Right cardiac atrium (tissue), 5 donors: Measurements from ENCODE around the gene TSPAN5. TPM values are rescaled to one million over a fixed set of nuclear protein-coding genes. Genes with fewer than 3 reads are reported as not detected.

ENCODE experiments used
- ATAC-seq, 2 donors: fragments of 200-7000 bp; cut with Tn5 transposase; one replicate each; pipeline versions ENCODE4 v1.8.0 to v1.9.1; 2020; ENCODE audit warnings: moderate library complexity in 2 of 2, mild to moderate bottlenecking in 1 of 2
- DNase-seq, 3 donors: peaks; one replicate each; pipeline ENCODE4 v3.0.0-alpha.2; 2020
- H3K27ac ChIP-seq: one replicate; pipeline ENCODE4 v1.5.1; 2013; ENCODE audit warnings: mild to moderate bottlenecking, low read length, control low read depth, moderate library complexity
- H3K27me3 ChIP-seq: one replicate; pipeline ENCODE4 v1.6.1; 2013; ENCODE audit not compliant: control insufficient read depth, insufficient read depth
- H3K4me1 ChIP-seq: one replicate; pipeline ENCODE4 v1.6.1; 2013; ENCODE audit warnings: low read length; ENCODE audit not compliant: control insufficient read depth, insufficient read depth
- H3K4me3 ChIP-seq: one replicate; pipeline ENCODE4 v1.5.1; 2013; ENCODE audit warnings: low read length, control low read depth
- H3K9me3 ChIP-seq: one replicate; pipeline ENCODE4 v1.6.1; 2013; ENCODE audit warnings: low read length; ENCODE audit not compliant: control insufficient read depth
- WGBS: extraction: QIAGEN DNeasy Blood & Tissue Kit; methylation state at CpG from one replicate; pipeline ENCODE4 v1.1.7; 2013; 5-methylcytosine and 5-hydroxymethylcytosine counted together
- intact Hi-C, 4 donors: fragments of 100-400 bp; cut with DNase I; formaldehyde crosslinking; loops; one replicate each; pipeline versions ENCODE4 v1.11.0 to v1.14.0; 2022 to 2023
- polyA plus RNA-seq: library from polyadenylated mRNA; stranded (reverse); fragments of 200-250 nt; gene quantifications from one replicate; pipeline ENCODE4 v1.2.3, GENCODE V29; 2013
- total RNA-seq, 4 donors: library from RNA; stranded (reverse); fragmentation: NEBNext Ultra II Directional; extraction: Animal tissue kit (Norgen Biotek cat#: 25700); gene quantifications; one replicate each; pipeline ENCODE4 v1.2.1, GENCODE V29; 2021
- donor health status: healthy with polysubstance abuse.
- donor health status: DM: no; HTN: yes; CAD: no.
- donor health status: DM: no; HTN: no; CAD: no.
- donor health status: DM: no; HTN: yes; CAD: no; lungs with severe emphysema.
- donor health status: DM: yes; HTN: yes; CAD: no.

Gene TSPAN5
- total and polyA plus RNA-seq, 5 donors, result 1.2 to 2.5 (median 2.1) TPM

DNA sequence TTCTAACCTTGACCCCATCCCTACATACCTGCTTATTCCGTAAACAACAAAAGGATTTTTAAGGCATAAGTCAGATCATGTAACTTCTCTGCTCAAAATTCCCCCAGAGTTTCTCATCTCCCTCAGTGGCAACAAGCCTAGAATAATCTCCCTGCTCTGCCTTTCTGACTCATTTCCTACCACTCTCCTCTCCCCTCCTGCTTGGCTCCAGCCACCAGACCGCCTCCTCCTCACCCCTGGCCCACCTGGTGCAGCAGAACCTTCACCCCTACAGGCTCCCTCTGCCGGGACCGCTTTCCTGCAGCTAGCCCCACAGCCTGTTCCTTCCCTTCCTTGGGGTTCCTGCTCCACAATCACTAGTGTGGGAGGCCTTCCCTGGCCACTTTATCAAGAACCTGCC, 32.1 kb downstream of the TSPAN5 start:
- Histone ChIP-seq H3K9me3 (no peaks in the 10 kb centered on the region), H3K4me1 (no peaks in the 10 kb centered on the region), H3K27me3 (no peaks in the 10 kb centered on the region), H3K4me3 (no peak overlapping the region), H3K27ac (no peak overlapping the region)
- ATAC-seq (peak; percentile 66 to 93), DNase-seq (peak in 2 of 3 donors; percentile 28 to 68)
- intact Hi-C loops, result no loop called here
- WGBS, result 53% methylated on average over 4 of the region's 4 CpGs

DNA sequence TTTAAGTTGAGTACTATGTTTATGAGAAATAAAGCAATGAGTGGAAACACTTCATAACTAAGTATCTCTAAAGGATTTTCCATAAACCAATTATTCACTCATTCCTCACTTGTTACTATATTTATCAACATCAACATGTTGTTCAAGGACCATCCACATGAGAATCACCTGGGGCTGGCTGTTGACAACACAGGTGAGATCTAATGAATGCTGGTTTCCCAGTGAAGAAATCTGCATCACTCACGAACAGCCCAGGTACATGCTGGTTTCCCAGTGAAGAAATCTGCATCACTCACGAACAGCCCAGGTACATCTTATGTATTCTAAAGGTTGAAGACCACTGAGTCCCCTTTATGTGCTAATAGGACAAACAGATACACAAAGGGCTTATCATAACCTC, 32.5 kb downstream of the TSPAN5 start:
- H3K27ac ChIP-seq, result no peak overlapping the region
- intact Hi-C loops, result no loop called here
- DNase-seq, result no peak
- H3K9me3 ChIP-seq, result no peaks in the 10 kb centered on the region
- ATAC-seq, result no peak
- no peak overlapping the region for H3K4me3 ChIP-seq
- 87% methylated on average over 2 of the region's 2 CpGs for WGBS
- no peaks in the 10 kb centered on the region for H3K4me1 ChIP-seq
- H3K27me3 ChIP-seq, result no peaks in the 10 kb centered on the region

DNA sequence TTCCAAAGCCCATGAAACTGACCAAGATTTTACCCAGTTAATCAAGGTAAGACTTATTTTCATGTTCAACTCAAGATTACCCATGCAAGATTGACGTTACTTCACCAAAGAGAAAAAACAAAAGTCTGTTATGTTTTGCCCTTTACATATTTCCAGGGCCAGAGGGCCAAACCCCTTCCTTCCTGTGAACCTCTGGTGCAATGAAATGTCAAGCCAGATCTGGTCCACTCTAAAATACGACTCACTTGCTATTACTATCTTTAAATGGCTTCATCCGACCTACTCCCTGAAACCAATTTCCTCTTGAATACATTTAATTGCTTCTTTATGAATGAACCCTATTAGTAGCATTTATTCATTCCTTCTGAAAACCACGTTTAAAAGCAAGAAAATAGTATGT, 33.0 kb downstream of the TSPAN5 start:
- Histone ChIP-seq H3K9me3 (no peaks in the 10 kb centered on the region), H3K27me3 (no peaks in the 10 kb centered on the region), H3K4me3 (no peak overlapping the region), H3K27ac (no peak overlapping the region), H3K4me1 (no peaks in the 10 kb centered on the region)
- intact Hi-C loops, result no loop called here
- DNase-seq, result no peak
- WGBS, result 58% methylated on average over 4 of the region's 4 CpGs
- peak in 1 of 2 donors; percentile 38 for ATAC-seq

DNA sequence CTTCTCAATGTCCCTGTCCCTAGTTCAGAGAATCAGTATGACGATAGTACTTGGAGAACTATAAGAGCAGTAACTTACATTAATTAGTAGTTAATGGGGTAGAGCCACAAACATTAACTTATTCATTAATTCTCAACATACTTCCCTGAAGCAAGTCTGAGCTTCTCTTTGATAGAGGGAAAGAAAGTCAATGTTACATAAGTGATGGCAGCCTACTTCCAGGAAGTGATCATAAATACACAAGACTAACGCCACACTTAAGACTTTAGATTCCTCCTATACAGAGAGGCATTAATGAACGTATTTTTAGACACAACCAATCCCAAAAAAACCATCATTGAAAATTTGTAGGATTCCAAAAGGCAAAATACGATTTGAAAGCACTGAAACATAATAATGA, 33.8 kb downstream of the TSPAN5 start:
- H3K4me3 ChIP-seq, result no peak overlapping the region
- no peaks in the 10 kb centered on the region for H3K4me1 ChIP-seq
- no peak for DNase-seq
- no peak for ATAC-seq
- intact Hi-C loops, result no loop called here
- 92% methylated on average over 4 of the region's 4 CpGs for WGBS
- H3K9me3 ChIP-seq, result no peaks in the 10 kb centered on the region
- H3K27me3 ChIP-seq, result no peaks in the 10 kb centered on the region
- no peak overlapping the region for H3K27ac ChIP-seq

DNA sequence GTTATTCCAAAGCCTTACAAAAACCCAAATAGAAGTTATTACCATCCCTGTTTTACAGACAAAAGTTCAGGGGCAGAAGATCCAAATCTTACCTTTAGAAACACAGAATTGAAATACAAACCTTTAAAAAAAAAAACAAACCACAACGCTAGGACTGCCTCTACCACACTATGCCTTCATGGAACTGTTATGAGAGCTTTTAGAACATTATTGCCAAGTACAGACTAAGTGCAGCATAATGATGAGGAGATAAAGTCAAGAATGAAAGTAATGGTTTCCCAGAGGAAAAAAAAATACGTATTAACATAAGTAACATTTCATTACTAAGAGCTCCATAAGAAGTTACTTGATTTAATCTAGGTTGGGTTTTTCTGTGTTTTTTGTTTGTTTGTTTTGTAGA, 34.3 kb downstream of the TSPAN5 start:
- DNase-seq (no peak), ATAC-seq (no peak)
- no peaks in the 10 kb centered on the region for H3K9me3 ChIP-seq
- H3K4me3 ChIP-seq, result no peak overlapping the region
- no peaks in the 10 kb centered on the region for H3K4me1 ChIP-seq
- H3K27me3 ChIP-seq, result no peaks in the 10 kb centered on the region
- intact Hi-C loops, result no loop called here
- H3K27ac ChIP-seq, result no peak overlapping the region
- WGBS, result 95% methylated on average over 2 of the region's 2 CpGs

DNA sequence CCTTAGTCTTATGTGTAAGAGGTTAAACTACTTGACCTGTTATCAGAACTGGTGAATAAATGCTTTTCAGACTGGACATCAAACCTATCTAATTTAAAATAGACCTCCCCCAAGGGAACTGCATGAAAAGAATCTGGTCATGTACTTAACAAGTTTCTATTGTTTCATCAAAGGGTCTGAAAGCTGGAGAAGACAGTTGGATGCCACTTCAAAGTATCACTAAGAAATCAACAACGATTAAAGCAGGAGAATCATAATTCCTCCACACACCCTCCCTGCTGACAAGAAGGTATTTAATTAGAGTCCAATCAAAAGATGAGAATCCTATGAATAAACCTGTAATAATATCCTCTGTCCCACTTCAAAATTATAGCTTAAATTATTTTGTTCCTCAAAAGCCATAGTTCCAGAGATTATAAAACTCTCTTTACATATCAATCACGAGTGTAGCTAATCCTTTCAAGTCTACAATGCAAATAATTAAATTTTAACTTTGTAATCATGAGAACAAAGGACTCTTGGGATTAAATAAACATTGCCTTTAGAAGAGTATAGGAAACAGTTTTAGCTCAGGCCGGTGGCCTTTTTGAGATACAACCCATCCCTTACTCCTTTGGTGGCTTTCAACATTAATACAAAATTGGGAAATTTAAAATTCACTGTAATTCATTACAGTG, 35.1 kb downstream of the TSPAN5 start:
- Histone ChIP-seq H3K27me3 (no peaks in the 10 kb centered on the region), H3K4me1 (no peaks in the 10 kb centered on the region), H3K27ac (no peak overlapping the region), H3K4me3 (no peak overlapping the region), H3K9me3 (no peaks in the 10 kb centered on the region)
- 70% methylated on average over 3 of the region's 3 CpGs for WGBS
- intact Hi-C loops, result no loop called here
- ATAC-seq, result no peak
- DNase-seq, result no peak

DNA sequence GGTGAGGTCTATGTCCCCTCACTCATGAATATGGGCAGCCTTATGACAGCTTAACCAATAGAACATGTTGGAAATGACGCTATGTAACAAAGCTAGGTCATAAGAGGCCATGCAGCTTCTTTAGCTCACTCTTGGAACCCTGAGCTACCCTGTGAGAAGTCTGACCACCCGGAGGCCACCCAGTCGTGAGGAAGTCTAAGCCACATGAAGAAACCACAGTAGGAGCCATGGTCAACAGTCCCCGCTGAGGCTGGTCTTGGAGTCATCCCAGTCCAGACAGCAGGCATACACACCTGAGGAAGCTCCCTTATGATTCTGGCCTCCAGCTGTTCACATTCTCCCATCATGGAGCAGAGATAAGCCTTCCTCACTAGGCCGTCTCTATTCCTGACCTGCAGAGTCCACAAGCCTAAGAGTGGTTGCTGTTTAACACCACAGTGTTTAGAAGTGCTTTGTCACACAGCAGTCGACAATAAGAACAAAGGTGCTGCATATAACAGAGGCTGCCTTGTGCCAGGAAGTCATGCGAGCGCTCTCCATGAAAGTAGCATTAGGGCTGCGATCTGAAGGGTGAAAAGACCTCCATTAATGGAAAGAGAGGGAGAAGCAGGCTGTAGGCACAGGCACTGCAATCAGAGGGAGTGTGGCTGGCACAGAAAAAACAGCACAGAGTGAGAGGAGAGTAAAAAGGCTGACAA, 38.2 kb downstream of the TSPAN5 start:
- DNase-seq (no peak), ATAC-seq (peak in 1 of 2 donors; percentile 33)
- intact Hi-C loops, result no loop called here
- H3K27me3 ChIP-seq, result no peaks in the 10 kb centered on the region
- H3K27ac ChIP-seq, result no peak overlapping the region
- H3K4me3 ChIP-seq, result no peak overlapping the region
- H3K9me3 ChIP-seq, result no peaks in the 10 kb centered on the region
- no peaks in the 10 kb centered on the region for H3K4me1 ChIP-seq
- 94% methylated on average over 9 of the region's 9 CpGs for WGBS

DNA sequence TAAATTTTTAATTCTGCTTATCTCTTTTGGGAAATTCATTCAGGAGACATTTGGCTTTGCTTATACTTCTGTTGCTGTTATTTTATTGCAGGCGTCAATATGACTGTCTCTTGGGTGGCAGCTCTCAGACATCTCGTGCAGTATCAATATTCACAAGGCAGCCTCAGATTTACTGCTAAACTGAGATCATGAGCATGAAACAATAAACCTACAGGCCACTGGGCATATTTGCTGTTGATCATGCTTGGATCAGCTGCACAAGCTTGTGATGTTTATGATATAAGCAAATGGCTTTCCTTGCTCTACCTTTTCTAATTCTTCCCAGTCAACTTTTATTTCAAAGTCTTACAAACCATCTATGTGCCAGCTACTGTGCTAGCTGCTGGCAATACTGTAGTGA, 39.2 kb downstream of the TSPAN5 start:
- Histone ChIP-seq H3K4me3 (no peak overlapping the region), H3K27ac (no peak overlapping the region), H3K27me3 (no peaks in the 10 kb centered on the region), H3K4me1 (no peaks in the 10 kb centered on the region), H3K9me3 (no peaks in the 10 kb centered on the region)
- intact Hi-C loops, result no loop called here
- WGBS, result 63% methylated on average over 2 of the region's 2 CpGs
- no peak for ATAC-seq
- no peak for DNase-seq

DNA sequence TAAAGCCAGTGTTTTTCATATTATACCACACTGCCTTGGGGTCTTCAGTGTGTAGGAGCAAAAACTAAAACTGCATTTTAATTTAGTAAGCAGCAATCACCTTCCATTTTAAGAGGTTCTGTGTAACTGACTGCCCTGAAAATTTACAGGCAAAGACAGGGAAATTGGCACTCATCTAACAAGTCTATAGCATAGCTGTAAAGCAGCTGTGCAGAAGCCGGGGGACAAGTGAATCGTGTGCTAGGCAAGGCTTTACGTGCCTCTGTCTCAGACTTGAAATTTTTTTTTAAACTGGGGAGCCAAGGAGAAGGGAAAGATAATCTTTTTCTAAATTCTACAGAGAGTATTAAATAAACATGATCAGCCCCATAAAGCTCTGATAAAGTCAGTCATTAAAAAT, 39.7 kb downstream of the TSPAN5 start:
- Histone ChIP-seq H3K4me3 (no peak overlapping the region), H3K27me3 (no peaks in the 10 kb centered on the region), H3K4me1 (no peaks in the 10 kb centered on the region), H3K9me3 (no peaks in the 10 kb centered on the region), H3K27ac (no peak overlapping the region)
- no peak for ATAC-seq
- intact Hi-C loops, result no loop called here
- WGBS, result 83% methylated on average over 3 of the region's 3 CpGs
- no peak for DNase-seq

DNA sequence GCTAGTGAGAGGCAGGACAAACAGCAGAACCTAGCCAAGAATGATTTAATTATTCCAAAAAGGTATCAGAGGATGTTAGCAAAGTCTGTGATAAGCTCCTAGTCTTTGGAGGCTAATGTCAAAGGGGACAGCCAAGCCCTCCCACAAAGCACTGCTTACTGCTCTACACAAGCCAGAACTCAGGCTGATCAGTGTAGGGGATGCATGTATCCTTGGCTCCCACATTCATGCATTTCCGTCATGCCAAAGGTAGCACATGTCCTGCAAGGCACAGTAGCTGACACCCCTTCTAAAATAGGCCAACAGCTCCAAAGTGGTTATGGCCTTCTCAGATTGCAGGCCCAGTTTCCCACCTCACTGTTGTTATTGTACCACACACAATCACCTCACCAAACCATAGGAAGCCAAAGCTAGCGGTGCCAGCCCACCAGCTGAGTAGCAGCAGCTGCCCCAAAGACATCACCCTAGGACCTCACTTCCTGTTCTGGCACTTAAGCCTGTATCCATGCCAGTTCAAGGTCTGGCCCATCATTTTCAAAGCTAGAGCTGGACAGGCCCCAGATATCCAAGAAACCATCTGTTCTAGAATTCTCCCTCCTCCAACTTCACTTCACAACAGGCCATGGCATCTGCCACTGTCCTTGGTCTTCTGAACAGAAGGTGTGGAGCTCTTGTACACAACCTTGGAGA, 40.9 kb downstream of the TSPAN5 start:
- Histone ChIP-seq H3K4me3 (no peak overlapping the region), H3K27ac (no peak overlapping the region), H3K9me3 (no peaks in the 10 kb centered on the region), H3K4me1 (no peaks in the 10 kb centered on the region), H3K27me3 (no peaks in the 10 kb centered on the region)
- DNase-seq (no peak), ATAC-seq (peak; percentile 19 to 82)
- intact Hi-C loops, result no loop called here
- WGBS, result 65% methylated on average over 2 of the region's 2 CpGs

DNA sequence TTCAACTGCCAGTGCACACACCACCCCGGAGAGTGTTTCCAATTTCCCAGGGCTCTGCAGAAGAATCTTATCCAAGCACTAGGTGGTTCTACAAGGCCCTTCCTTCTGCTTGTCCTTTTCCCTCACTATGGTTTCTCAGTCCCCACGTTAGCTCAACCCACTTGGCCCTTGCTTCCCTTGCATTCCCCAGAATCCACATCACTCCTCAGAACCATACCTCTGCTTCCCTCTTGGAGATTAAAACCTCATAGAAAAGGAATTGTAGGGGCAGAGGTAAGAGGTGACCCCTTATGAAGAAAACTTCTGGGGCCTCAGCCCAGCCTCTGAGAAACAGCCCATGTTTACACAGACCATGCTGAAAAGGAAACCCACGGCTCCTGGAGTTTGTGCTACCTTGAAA, 42.4 kb downstream of the TSPAN5 start:
- Histone ChIP-seq H3K4me3 (no peak overlapping the region), H3K9me3 (no peaks in the 10 kb centered on the region), H3K4me1 (no peaks in the 10 kb centered on the region), H3K27ac (no peak overlapping the region), H3K27me3 (no peaks in the 10 kb centered on the region)
- ATAC-seq, result no peak
- DNase-seq, result no peak
- intact Hi-C loops, result no loop called here
- WGBS, result 92% methylated on average over 3 of the region's 3 CpGs
